Cardiac fibroblast (primary cell): ENCODE results near the gene DAP3.
A peak's percentile ranks its signal among the peaks of the same experiment; 100 is the strongest.
"Not testable (repeated sequence)": the region's sequence is repeated elsewhere in the genome, so short reads cannot be mapped to it uniquely, and the experiment has no call there.

Experiments
- DNase-seq, 2 donors: peaks; one replicate each; pipeline versions ENCODE4 v3.0.0 to v3.0.0-alpha.2; 2010; ENCODE audit warnings: low read depth in 2 of 2
- H3K4me3 ChIP-seq, 2 donors: replicated peaks in 1 of 2; 1 replicate in 1 of 2; 2 replicates in 1 of 2; pipeline ENCODE4 v1.5.1; 2011; ENCODE audit warnings: low read depth in 2 of 2, low read length in 2 of 2, mild to moderate bottlenecking in 2 of 2, moderate library complexity in 1 of 2
- TF ChIP-seq, protein P1 (sequence below): IDR thresholded peaks from one replicate; pipeline ENCODE4 v1.5.1; 2011; ENCODE audit warnings: low read depth, mild to moderate bottlenecking, low read length, inconsistent platforms

DAP3 gene

DNA sequence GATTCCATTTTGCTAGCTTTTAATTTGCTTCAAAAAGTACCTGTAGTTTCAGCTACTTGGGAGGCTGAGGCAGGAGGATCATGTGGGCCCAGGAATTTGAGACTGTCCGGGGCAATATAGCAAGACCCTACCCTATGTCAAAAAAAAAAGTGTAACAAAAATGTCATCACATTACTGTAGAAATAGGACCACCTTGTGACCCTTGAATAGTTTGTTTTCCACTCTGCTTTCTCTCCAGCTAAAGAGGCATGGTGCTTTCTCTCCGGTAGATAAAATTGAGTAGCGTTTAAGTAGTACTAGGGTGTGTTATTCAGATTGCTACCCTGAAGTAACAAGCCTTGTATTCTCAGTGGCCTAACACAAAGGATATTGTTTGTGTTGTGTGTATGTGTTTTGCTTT, 23.7 kb downstream of the DAP3 start:
- DNase-seq = peak in 1 of 2 donors; percentile 15
- TF ChIP-seq, protein P1, sequence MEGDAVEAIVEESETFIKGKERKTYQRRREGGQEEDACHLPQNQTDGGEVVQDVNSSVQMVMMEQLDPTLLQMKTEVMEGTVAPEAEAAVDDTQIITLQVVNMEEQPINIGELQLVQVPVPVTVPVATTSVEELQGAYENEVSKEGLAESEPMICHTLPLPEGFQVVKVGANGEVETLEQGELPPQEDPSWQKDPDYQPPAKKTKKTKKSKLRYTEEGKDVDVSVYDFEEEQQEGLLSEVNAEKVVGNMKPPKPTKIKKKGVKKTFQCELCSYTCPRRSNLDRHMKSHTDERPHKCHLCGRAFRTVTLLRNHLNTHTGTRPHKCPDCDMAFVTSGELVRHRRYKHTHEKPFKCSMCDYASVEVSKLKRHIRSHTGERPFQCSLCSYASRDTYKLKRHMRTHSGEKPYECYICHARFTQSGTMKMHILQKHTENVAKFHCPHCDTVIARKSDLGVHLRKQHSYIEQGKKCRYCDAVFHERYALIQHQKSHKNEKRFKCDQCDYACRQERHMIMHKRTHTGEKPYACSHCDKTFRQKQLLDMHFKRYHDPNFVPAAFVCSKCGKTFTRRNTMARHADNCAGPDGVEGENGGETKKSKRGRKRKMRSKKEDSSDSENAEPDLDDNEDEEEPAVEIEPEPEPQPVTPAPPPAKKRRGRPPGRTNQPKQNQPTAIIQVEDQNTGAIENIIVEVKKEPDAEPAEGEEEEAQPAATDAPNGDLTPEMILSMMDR = peak; percentile 5
- not testable (repeated sequence) for H3K4me3 ChIP-seq

GRCh38 chr1:155713075-155713474, 24.2 kb downstream of the DAP3 start:
- TF ChIP-seq, protein P1 = no peak
- DNase-seq = peak in 1 of 2 donors; percentile 26
- H3K4me3 ChIP-seq = no peak overlapping the region

DNA sequence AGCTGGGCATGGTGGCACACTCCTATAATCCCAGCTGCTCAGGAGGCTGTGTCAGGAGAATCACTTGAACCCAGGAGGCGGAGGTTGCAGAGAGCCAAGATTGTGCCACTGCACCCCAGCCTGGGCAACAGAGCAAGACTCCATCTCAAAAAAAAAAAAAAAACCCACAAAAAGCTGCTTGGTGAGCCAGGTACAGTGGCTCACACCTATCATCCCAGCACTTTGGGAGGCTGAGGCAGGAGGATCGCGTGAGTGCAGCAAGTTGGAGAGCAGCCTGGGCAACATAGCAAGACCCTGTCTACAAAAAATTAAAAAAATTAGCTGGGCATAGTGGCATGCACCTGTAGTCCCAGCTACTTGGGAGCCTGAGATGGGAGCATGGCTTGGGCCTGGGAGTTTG, 26.2 kb downstream of the DAP3 start:
- not testable (repeated sequence) for H3K4me3 ChIP-seq, DNase-seq

DNA sequence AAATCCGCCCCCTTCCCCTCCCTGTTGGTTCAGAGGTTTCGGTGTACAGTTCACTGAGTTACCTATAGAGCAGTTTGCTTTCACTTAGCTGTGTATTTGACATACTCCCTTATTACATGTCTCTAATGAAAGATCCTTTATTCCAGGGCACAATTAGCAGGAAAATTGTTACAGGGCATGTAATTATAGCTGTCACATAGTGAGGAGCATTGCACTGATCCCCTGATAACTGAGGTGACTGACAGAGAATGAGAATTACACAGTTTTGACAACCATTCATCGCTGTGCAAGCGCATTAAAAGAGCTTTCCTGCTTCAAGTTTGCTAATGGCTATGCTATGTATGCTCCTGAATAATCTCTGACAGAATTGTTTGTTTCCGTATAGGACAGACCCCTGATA, 26.9 kb downstream of the DAP3 start:
- no peak for DNase-seq
- TF ChIP-seq, protein P1 = no peak
- no peak overlapping the region for H3K4me3 ChIP-seq

- TF ChIP-seq, protein P1 = no peak
- DNase-seq = no peak
- no peak overlapping the region for H3K4me3 ChIP-seq
These were observed 28.1 kb downstream of the DAP3 start for GRCh38 chr1:155717041-155717440.

DNA sequence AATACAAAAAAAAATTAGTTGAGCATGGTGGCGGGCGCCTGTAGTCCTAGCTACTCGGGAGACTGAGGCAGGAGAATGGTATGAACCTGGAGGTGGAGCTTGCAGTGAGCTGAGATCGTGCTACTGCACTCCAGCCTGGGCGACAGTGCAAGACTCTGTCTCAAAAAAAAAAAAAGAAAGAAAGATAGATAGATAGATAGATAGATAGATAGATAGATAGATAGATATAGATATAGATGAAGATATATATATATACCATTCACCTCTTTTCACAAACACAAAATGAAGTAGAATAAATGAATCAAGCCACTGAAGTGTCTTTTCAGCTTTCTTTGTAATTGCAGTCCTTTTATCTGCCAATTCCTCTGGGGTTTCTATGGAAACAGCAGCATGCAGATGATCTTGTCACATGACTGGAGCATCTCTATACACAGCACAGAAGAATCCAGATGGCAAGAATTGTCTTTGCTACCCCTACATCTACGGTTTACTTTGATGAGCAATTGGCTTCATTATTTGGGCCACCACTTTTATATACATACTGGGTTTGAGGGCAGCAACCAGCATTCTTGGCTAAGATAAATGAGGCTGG, 29.7 kb downstream of the DAP3 start:
- not testable (repeated sequence) for DNase-seq, H3K4me3 ChIP-seq

- no peak for DNase-seq
- no peak overlapping the region for H3K4me3 ChIP-seq
- TF ChIP-seq, protein P1 = no peak
These were observed 30.8 kb downstream of the DAP3 start for GRCh38 chr1:155719703-155720102.

GRCh38 chr1:155725142-155725541, 36.3 kb downstream of the DAP3 start:
- no peak for DNase-seq
- H3K4me3 ChIP-seq = no peak overlapping the region
- TF ChIP-seq, protein P1 = no peak
